ENCODE data around the gene NFE2L3.

NFE2L3 gene

DNA sequence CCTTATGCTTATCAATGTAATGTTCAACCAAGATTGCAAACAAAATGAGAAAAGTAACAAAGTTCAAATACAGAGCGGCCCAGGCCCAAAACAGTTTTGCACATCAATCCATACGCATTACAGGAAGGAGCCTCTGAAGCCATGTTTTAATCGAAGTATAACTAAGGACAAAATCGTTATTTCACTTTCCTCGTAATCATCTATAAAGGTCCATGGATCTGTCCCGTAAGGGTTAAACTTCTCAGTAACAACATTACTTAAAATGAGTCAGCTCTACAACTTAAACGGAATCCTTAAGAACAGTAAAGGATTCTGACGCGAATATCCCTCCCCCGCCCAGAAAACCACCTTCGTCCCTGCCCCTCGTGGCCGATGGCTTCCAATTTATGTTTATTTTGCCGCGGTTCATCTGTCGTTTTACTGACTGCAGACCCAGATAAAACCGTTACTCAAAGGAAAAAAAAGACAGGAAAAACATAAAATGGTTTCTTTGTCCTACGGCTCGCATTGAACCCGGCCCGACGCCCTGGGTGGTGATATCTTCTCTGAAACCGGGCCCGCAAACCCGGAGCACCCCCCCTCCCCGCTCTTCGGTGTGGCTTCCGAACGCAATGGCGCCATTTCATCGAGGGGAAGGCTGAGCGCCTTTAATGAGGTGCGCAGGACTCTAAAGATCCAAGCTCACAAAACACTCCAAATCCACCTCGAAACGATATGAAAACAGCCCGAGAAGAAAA, 47.5 kb downstream of the NFE2L3 start:
- DNase-seq (ENCODE audit: low read depth, low spot score): no peak

DNA sequence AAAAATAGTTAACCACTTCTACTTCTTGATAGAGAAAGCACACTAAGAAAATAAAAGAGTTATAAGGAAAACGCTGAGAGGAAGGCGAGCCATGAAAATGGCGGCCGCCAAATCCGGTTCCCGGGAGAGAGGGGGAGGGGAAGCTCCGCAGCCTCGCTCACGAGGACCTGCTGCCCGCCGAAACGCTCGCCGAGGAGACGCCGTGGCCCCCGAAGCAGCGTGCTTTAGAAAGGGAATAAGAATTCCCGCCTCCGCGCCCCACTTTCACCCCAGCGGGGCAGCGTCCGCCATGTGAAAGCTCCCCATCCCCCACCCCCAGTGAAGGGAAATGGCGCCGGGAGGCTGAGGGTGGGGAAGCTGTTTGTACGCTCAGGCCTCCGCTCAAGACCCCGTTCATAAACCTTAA, 48.0 kb downstream of the NFE2L3 start:
- no peak for DNase-seq (ENCODE audit: low read depth, low spot score)

DNA sequence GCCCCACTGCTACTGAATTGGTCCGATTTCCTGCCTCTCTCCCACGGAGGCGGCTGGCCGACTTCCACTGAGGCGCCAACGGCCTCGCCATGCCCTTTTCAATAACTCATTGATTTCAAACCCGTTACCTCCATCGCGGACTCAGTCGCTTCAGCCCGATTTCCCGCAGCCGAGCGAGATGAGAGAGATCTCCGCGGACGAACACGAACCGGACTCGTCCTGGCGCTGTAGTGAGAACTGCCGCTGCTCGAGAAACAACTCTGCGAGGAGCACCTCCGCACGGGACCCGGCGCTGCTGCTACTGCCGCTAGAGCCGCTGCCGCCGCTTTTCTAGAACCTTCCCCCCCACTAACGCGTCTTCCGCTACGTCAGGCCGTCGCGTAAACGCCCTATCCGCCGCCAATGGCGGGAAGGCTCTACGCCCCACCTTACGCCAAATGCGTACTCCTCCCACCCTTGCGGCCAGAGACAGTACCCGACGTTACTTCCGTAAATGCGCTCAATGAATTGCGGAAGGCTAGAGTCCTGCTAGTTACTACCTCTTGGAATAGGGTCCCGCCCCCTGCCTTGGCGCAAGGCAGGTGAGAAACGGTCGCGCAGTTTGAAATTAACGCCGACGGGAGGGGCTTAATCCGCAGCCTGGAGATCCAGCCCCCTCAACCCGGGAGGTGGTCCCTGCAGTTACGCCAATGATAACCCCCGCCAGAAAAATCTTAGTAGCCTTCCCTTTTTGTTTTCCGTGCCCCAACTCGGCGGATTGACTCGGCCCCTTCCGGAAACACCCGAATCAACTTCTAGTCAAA, 48.6 kb downstream of the NFE2L3 start, which contains the start of gene HNRNPA2B1:
Gene HNRNPA2B1, minus strand, starts transcription at position 303 of the 803 bp plus-strand sequence. Its CDS starts 169 bp downstream, at position 134.
- DNase-seq (ENCODE audit: low read depth, low spot score): peak; percentile 96

DNA sequence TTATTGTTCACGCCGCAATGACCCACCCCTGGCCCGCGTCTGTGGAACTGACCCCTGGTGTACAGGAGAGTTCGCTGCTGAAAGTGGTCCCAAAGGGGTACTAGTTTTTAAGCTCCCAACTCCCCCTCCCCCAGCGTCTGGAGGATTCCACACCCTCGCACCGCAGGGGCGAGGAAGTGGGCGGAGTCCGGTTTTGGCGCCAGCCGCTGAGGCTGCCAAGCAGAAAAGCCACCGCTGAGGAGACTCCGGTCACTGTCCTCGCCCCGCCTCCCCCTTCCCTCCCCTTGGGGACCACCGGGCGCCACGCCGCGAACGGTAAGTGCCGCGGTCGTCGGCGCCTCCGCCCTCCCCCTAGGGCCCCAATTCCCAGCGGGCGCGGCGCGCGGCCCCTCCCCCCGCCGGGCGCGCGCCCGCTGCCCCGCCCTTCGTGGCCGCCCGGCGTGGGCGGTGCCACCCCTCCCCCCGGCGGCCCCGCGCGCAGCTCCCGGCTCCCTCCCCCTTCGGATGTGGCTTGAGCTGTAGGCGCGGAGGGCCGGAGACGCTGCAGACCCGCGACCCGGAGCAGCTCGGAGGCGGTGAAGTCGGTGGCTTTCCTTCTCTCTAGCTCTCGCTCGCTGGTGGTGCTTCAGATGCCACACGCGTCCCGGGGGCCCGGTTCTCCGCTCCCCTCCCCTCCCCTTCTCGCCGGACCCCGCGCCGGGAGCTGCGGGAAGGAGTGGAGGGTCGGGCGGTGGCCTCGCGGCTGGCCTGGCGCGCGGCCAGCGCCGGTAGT, 49.4 kb downstream of the NFE2L3 start, which contains the start of gene CBX3:
Gene CBX3, plus strand, starts transcription at position 499 of the 772 bp plus-strand sequence. CDS start 1,254 bp downstream, outside the sequence.
- no peak for DNase-seq (ENCODE audit: low read depth, low spot score)

DNA sequence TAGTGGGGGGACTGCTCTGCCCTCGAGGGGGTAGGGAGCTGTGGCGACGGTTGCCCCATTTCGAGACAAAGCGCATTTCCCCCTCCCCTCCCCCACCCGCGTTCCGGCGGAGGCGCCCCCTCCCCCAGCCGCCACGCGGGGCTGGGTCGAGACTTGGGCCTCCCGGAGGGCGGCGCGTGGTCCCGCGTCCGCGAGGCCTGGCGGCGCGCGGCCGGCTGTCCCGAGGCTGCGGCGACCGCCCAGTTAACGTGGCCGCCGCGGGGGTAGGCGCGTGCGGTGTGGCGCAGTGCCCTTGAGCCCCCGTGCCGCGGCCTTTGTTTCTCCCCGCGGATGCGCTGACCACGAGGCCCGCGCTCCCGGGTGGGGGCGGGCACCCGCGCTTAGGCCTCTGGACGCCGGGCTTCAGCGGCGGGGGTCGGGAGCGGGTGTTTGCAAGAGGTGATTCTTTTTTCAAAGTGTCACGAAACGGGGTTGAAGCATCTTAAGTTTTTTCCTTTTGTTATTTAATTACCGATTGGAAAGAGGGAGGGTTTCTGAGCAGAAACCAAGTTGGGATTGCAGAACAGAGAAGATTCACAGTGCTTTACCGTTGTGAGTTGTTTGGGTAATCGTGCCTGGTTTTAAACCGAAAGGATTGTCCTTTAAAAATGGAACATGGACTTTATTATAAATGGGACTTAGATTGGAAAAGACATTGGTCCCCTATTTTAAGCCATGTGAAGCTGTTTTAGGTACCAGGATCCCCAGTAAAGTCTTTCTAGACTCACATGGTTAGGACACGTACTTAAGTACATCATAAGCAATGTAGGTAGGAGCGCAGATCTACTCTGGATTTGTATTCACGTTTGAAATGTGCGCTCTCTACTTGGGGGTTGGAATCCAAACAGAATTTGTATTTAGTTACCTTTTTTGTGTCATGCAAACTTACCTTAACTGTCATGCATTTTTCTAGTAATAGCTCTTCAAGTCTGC, 50.3 kb downstream of the NFE2L3 start:
- DNase-seq (ENCODE audit: low read depth, low spot score): no peak

DNA sequence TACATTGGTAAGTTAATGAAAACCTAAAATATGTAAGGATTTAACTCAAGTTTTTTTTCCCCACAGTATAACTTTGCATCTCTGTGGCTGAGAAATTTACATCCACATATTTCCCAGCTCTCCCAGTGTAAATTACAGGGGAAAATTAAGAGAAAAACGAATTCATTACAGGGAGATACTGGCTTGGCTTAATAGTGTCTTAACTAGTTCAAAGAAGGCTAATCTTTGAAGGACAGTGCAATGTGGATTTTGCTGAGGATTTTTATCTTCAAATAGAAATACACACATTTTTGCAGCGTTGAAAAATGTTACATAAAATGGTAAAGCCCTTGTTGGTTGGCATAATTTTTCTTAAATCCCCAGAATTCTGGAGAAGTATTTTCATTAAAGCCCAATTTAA, 51.0 kb downstream of the NFE2L3 start:
- DNase-seq (ENCODE audit: low read depth, low spot score): no peak

DNA sequence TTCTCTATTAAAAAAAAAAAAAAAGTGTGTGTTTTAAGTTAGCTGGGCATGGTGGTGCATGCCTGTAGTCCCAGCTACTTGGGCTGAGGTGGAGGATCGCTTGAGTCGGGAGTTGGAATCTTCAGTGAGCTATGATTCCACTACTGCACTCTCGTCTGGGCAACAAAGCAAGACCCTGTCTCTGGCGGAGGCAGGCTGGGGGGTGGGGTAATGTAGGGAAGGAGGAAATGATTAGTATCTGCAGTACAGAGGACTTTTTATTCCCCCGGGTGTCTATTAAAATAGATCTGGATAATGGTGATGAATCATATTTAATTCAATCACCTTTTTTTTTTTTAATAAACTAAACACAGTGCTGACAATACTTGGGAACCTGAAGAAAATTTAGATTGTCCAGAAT, 56.0 kb downstream of the NFE2L3 start:
- DNase-seq (ENCODE audit: low read depth, low spot score): no peak

DNA sequence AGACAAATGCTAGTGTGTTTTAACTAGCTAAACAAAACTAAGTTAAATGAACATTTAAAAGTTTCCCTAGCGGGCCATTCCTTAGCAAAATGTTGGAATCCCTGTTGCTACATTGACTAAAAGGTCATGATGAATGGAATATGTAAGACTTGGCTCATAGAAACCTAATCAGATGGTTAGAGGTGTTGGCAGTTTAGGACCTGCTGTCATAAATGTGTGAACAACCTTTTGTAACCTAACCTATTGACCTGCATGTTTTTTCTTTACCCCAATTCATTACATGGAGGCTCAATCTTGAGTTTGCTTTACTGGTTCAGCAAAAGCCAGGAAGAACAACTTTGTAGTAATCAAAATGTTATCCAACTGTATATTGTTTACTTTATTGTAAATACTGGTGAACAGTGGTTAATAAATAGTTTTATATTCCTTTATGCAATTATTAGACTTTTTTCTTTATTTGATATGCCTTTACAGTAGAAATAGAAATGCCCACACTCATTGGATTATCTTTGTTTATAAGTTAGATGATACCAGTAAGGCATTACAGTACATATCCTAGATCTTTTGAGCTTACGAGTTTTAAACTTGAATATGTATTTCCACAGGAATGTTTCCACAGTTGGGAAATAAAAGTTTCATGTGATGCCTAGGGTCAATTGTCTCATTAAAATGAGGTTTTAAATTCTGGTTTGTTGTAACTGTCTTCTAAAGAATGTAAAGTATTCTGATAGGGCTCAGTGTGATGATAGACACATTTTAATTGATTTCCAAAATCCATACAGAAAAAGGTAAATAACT, 61.1 kb downstream of the NFE2L3 start:
- no peak for DNase-seq (ENCODE audit: low read depth, low spot score)

DNA sequence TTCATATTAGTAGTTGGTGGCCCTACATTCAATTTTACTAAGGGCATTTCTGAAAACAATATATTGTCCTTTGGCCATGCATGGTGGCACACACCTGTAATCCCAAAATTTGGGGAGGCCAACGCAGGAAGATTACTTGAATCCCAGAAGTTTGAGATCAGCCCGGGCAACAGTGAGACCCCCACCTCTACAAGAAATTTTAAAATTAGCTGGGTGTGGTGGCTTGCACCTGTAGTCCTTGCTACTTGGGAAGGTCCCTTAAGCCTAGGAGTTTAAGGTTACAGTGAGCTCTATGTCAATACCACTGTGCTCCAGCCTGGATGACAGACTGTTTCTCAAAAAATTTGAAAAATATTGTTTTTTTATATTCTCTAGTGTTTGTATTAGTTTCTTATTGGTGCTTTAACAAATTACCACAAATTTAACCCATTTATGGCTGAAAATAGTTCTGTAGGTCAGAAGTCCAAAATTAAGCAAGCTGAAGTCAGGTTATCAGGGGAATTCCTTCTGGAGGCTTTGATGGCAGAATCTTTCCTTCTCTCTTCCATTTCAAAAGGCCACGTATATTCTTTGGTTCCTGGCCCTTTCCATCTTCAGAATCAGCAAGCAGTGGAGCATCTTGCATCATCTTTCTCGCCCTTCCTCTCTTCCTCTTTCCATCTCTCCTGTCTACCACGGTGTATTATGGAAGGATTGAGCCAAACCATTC, 62.0 kb downstream of the NFE2L3 start:
- no peak for DNase-seq (ENCODE audit: low read depth, low spot score)

DNA sequence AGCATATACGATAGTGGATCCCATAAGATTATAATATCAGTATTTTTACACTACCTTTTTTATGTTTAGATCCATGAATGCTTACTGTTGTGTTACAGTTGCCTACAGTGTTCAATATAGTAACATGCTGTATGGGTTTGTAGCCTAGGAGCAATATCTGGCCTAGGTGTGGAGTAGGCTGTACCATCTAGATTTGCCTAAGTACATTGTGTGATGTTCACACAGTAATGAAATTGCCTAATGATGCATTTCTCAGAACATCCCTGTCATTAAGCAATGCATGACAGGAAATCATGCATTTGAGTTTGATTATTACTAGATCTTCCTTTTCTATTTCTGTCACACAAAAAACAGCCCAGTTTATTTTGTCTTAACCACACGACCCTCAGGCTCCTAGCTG, 64.1 kb downstream of the NFE2L3 start:
- DNase-seq (ENCODE audit: low read depth, low spot score): no peak

DNA sequence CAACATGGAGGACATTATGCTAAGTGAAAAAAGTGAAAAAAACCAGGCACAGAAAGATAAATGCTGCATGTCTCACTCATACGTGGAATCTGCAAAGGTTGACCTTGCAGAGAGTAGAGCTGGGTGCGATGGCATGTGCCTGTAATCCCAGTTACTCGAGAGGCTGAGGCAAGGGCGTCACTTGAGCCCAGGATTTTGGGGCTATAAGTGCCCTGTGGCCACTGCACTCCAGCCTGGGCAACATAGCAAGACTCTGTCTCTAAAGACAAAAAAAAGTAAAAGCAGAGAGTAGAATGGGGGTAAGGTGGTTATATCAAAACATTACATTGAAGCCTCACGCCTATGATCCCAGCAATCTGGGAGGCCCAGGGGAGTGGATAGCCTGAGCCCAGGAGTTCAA, 72.4 kb downstream of the NFE2L3 start:
- DNase-seq (ENCODE audit: low read depth, low spot score): no peak

DNA sequence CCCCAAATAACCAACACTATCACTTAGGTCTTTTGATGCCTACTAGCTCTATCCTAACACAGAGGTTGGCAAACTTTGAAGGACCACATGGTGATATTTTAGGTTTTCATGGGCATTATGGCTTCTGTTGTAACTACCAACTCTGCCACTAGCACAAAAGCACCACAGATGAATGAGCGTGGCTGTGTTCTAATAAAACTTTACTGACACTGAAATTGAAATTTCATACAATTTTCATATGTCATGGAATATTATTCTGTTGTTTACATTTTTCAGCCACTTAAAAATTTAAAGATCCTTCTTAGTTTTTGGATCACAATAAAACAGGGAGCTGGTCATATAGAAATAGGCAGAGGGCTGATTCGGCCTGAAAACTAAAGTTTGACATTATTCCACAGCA, 76.0 kb downstream of the NFE2L3 start:
- DNase-seq (ENCODE audit: low read depth, low spot score): no peak

DNA sequence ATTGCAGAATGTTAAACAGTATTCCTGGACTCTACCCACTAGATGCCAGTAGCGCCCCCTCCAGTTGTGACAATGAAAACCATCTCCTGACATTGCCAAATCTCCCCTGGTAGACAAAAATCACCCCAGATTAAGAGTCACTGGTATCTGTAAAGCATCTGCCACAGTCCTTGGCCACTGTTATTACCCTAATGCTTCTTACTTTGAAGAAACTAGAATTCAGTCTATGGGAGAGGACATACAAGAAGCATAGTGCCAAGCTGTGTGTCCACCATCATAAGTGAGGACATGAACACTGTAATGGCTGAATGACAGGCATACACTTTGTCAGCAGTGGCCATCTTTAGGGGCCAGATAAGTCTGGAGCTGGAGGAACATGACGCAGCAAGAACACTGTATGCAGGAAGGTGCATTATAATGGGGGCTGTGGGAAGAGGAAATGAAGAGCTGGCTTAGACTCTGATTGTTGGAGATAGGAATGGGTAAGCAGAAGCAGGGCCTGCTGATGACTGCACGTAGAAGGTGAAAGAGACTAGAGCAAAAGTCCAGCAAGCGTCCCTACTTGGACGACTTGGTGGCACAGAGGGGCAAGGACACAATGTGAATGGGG, 82.0 kb downstream of the NFE2L3 start:
- DNase-seq (ENCODE audit: low read depth, low spot score): no peak

Measured in smooth muscle cell of the brain vasculature (primary cell).